HG02840 (cell line): ENCODE measurements around the gene PAIP2B.
"Not testable (repeated sequence)": the region's sequence is repeated elsewhere in the genome, so short reads cannot be mapped to it uniquely, and the experiment has no call there.

ENCODE experiments used
- ATAC-seq: cut with Tn5 transposase; IDR thresholded peaks from one replicate; pipeline ENCODE4 v1.9.1; 2021; ENCODE audit warnings: mild to moderate bottlenecking, moderate library complexity, moderate number of reproducible peaks; ENCODE audit not compliant: unreplicated experiment, low FRiP score

The PAIP2B gene, protein sequence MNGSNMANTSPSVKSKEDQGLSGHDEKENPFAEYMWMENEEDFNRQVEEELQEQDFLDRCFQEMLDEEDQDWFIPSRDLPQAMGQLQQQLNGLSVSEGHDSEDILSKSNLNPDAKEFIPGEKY

DNA sequence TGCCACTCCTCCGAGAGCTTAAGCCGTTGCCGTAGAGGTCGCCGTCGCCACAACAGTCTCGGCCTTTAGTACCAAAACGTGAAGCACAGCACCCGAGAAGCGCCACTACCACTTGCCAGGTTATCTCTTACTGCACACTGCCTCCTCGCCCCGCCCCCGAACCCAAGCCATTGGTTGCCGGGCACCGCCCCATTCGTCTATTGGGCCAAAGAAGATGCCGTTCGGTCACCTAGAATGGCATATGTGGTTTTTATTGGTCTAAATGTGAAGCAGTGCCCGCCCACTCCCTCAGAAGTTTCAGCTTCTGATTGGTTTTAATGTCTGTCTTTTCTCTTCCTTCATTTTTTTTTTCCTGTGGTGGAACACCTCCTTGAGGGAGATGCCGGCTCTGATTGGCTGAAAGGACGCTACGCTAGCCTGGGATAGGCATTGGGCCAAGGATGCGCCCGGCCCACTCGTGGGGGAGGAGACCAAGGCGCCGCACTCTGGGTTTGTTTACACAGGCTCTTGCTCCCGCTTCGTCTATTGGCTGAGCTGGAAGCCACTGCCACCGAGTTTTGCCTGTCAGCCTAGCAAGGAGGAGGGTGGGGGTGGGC, at the start of gene PAIP2B:
Gene PAIP2B (minus strand): TSS at position 139 of the 596 bp plus-strand sequence. CDS start 24,514 bp downstream, outside the sequence.
- peak; percentile 96 for ATAC-seq

DNA sequence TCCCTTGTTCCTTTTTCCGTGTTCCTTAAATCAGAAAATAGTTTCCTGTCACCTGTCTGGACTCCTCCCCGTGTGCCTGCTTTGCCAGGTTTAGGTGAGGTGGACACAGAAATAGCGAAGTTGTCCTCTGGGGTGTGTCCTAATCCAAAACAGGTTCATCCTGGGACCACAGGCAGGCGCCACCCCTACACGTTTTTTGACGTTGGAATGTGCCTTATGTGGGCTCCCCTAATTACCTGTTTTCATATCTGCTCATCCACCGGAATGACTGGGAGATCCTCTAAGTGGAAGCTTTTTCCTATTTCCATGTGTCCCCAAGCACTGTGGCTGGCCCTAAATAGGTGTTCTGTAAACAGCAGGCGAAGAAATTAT, 49.0 kb upstream of the PAIP2B start:
- no peak for ATAC-seq

DNA sequence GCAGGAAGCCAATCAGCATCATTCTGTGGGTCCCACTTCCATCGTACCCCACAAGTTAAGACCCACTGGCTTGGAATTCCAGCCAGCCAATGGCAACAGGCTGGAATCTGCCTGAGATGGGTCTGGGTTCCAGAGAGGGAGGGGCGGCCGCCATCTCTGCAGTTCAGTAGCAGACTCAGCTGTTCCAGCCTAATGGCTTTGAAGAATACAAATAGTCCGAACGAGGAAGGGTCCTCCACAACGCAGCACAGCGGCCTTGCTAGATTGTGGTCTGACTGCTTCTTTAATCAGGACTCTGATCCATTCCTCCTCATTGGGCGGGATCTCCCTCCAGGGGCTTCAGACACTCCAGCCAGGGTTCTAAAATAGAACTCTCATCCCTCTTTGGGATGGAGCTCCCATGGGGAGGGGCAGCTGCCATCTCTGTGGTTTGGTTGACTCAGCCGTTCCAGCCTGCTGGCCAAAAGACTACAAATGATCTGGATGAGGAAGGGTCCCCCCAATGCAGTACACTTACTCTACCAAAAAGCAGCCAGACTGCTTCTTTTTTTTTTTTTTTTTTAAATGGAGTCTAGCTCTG, 42.7 kb upstream of the PAIP2B start:
- ATAC-seq, result no peak

DNA sequence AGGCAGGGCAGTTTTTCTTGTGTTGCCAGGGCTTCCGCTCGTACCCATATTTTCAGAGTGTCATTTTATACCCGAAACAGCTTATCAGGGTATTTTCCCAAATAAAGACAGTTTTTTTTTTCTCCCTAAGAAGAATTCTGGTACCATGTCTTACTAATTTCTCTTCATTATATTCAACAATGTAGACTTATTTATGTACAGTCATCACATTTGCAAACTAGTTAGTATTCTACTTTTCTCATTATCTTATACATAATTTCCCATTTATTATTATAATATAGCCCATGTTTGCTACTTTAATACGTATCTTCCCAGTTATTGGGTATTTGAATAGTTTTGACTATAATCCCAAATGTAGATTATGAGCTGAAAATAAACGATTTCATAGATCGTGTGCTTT, 36.5 kb upstream of the PAIP2B start:
- ATAC-seq, result no peak

DNA sequence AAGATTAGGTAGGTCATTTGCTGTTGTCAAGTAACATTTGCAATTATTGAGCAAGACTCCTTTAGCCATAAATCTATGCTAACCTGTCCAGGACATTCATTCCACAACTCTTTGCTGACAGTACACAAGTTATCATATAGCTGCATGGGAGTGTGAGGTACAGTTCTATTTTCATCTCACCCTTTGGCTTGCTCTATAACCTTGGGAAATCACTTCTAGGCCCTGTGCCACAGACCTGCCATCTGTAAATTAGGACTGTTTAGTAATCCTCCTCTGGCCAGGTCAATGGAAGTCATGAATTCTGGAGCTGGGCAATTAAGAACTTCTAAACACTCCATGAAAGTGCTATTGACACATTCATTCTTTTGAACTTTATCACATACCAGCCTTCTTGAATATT, 34.6 kb upstream of the PAIP2B start:
- ATAC-seq, result no peak

DNA sequence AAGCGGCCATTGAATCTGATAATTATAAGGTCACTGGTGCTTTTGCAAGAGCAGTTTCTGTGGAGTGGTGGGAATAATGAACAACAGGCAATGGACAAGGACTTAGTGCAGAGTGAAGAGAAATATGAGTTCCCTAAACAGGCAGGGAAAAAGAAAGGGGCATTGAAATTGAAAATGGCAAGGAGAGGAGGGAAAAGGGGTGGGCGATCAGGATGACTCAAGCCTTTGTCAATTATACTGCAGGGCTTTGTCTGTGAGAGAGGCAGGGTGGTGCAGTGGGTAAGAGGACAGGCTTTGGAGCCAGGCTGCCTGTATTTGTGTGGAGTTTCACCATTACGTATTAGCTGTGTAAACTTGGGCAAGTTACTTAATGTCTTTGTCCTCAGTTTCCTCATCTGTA, 29.5 kb upstream of the PAIP2B start:
- ATAC-seq, result no peak

DNA sequence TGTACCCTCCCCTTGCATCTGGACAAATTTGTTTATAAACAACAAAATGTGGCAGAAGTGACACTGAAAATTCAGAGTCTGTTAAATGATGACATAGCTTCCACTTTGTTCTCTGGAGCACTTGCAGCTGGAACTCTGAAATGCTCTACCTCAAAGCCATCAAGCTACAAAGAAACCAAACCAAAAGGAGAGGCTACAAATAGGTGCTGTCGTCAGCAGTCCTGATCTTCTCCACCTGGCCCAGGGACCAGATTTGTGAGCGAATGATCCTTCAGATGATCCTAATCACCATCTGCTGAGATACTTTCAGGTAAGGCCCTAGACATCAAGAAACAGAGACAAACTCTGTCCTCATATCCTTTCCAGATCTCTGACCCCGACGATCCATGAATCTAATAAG, 27.9 kb upstream of the PAIP2B start:
- no peak for ATAC-seq

DNA sequence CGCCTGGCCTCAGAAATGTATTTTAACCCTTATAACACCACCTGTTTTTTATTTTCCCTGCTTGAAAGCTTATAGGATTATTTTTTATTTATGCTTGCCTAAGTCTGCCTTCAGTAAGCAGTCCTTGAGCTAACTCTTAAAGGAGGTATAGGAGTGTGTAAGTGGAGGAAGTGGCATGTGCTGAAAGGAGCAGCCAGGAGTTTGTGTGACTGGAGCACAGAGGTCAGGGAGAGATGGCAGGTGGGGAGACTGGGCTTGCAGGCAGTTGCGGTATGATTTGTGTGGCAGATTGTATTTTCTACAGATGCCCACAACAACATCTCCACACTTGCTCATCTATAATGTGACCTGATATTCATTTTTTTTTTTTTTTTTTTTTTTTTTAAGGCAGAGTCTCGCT, 27.2 kb upstream of the PAIP2B start:
- no peak for ATAC-seq

DNA sequence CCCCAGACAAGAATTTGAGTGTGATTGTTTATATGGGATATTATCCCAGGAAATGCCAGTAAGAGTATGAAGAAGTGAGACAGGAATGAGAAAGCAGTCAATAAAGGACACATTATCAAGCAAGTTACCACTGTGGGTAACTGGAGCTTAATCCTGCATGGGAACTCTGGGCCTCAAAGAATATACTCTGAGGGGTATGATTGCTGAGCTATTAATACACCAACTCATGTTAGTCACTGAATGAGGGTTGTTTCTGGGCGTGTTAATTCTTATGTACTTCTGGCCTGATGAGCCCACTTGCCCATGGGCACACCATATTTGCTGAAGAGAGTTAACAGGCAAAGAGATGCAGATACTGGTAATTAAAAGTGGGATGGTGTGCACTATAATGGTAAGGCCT, 26.6 kb upstream of the PAIP2B start:
- no peak for ATAC-seq

DNA sequence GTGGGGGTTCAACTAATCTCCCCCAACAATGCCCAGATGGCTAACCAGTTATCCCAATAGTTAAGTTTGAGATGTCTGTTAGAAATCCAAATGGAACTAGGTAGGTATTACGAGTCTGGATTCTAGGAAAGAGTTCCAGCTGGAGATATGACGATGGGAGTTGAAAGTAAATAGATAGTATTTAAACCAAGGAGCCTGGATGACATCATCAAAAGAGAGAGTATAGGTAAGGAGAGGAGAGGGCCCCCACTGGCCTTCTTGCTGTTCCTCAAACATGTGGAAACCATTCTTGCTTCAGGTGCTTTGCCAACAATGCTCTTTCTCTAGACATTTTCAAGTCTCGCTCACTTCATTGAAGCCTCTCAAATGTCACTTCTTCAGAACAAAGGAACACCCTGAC, 26.0 kb upstream of the PAIP2B start:
- no peak for ATAC-seq

DNA sequence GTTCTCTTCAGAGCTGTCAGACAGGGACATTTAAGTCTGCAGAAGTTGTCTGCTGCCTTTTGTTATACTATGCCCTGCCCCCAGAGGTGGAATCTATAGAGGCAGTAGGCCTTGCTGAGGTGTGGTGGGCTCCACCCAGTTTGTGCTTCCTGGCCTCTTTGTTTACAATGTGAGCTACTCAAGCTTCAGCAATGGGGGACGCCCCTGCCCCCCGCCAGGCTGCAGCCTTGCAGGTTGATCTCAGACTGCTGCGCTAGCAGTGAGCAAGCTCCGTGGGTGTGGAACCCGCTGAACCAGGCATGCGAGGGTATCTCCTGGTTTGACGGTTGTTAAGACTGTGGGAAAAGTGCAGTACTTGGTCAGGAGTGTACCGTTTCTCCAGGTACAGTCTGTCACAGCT, 24.0 kb upstream of the PAIP2B start:
- ATAC-seq, result no peak

DNA sequence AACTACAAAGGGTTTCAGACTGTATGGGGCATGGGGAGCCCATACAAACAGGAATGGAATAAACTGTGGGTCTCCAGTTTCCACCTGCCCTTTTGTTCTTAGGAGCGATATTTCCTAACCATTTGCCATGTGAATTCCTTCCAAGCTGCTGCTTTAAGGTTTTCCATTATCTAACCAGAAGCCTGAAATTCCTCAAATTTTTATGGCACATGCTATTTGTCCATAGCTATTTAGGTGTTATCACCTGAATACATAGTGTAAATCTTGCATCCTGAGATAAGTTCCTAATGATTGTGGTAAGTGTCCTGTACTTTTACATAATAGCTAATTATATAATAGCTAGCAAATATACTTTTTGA, 17.4 kb upstream of the PAIP2B start:
- ATAC-seq, result no peak

DNA sequence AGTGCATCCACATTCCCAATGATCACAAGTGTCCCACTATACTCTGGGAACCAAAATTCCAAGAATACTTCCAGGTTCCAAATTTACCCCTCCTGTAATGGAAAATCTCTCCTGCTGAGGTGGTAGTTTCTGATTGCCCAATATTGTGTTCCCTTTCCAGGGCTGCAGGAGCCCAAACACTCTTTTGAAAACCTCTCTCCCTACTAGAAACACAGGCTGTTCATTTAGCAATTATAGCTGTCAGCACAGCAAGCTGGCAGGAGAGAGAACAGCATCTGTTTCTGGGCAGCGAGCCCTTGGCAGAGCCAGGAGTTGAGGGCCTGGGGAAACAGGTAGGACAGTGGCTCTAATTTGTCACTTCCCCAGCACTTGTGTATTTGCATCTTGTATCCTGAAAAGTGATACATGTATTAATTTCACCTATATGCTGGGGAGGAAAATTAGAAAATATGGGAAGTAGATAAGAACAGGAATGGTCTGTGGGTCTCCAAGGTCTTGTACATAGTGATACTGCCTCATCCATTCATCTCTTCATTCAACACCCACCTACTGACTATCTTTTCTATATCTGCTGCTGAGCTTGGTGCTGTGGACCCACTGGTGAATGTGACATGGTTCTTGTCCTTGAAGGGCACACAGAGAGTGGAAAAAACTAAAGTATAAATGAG, 16.9 kb upstream of the PAIP2B start:
- ATAC-seq, result no peak

DNA sequence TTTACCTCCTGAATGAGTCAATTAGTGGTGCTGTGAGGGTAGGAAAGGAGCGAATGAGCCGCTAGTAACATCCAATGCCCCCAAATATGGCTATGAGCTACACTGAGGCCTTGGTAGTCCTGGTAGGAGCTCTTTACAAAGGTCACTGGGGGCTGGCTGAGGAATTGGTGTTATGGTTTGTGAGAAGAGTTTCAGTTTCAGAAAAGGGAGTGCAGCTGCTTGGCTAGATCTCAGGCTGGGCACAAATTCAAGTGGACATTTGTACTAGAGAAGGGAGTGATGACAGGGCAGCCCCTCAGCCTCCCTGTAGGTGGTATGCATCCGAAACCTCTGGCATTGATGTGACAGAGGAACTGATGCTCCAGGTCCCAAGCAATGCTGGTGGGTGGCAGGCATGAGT, 13.9 kb upstream of the PAIP2B start:
- no peak for ATAC-seq

DNA sequence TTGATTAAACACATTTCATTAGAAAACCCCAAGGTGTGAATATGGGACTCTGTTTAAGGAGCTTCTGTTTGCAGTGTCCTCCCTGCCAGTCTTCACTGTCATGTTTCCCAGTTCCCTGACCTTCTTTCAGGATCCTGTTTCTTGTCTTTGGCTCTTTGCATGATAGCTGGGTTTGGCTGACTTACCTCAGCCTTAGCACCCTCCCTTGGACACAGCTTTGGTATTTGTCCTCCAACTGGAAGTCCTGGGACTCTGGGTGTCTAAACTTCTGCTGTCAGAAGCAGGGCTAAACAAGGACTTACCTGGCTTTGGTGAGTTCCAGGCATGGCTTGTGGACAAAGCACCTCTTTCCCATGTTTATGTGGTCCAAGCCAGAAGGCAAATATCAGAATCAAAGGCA, 11.2 kb upstream of the PAIP2B start:
- no peak for ATAC-seq

DNA sequence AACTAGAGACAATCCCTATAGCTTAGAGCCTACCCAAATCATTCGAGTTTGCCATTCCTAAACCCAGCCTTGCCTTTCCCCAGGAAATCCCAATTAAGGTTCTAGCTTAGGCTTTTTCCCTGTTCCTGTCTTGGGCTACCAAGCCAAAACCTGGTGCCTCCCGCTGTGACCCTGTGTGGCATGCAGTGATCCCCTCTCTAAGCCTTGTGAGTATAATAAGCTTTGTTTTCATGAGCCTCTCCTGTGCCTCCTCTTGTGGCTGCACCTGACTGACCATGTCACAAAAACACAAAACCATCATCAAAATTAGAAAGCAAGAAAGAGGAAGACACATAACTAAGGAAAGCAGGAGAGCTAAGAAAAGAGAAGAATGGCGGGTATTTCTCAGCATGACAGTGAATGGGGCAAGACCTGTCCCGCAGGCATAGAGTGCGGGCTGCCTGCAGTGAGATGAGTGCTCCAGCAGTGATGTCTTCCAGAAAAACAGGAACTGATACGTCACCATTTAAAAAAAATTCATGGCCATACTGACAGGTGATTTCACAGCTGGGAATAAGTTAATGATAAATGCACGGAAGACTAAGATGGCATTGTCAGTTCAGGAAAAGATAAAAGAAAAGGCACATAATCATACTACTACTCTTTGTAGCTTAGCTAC, 9.2 kb upstream of the PAIP2B start:
- no peak for ATAC-seq

DNA sequence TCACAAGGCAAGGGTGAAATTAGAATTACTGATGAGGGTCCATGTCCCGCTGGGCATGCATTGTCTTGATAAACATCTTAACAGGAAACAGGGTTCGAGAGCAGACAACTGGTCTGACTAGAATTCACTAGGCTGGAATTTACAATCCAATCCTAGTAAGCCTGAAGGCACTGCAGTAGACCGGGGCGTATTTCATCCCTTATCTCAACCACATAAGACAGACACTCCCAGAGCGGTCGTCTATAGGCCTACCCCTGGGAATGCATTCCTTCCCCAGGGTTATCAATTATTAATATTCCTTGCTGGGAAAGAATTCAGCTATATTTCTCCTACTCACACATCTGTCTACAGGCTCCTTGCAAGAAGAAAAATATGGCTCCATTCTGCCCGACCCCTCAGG, 6.2 kb upstream of the PAIP2B start:
- ATAC-seq, result not testable (repeated sequence)

DNA sequence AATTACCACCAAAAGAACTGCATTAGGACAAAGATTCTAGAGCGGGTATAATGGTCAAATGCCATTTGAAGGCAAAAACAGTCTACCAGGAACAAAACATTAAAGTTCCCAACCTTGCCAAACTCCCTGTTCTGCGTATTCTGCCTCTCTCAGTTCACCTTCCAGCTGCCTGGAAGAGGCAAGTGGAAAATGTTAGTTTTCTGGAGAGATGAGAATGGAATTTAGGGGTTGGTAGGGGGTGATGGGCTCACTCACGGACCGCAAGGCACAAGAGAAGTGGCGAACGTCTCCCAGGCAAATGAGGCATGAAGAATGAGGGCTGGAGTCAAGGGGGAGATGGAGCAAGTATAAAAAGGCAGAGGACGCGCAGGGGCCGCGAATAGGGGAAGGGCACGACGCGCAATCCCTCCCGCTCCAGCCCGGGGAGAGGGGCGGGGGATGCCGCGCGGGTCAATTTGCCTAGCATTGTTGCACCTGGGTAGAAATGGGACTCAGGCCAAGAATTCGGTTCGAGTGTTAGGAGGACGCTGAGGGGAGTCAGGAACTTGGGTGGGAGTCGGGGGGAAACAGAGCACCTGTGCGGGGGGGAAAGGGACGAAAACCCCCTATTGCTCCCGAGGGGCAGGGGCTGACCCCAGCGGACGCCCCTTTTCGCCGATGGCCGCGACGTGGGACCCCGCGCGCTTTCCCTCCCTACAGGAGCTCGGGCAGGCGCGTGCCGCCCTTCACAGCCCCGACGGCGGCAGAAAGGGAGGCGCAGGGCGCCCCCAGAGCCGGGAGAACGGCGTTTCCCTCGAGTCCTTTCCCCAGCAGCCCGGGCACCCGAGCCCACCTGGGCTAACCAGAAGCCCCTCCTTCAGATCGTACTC, 573 bp downstream of the PAIP2B start:
- peak; percentile 8 for ATAC-seq

DNA sequence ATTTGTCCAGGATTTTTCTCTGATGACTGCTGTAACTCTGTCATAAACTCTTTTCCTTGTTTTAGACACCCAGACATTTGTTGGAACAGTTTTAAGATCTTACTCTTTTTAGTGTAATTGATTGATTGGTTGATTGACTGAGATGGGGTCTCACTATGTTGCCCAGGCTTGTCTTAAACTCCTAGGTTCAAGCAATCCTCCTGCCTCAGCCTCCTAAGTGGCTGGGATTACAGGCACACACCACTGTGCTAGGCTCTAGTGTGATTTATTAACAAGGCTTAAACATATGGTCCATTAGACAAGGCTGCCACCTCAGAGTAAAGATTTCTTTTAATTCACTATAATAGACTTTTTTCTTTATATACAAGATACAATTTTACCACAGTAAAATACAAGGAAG, 2.0 kb downstream of the PAIP2B start:
- ATAC-seq, result no peak

DNA sequence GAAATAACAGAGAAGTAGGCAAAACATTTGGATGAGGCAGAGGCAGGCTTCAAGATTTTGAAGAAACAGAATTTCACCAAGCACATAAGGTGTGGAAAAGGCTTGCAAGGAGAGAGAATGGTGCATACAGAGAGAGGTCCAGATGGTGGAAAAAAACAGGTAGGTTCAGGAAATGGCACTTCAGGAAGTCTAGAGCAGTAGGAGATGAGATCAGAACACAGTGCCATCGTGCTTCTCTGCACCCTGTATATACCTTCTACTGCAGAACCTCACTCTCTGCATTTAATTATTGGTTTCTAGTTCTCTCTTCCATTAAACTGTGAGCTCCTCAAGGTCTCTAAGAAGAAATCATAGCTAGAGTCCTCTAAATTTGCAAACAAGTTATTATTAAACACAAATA, 2.4 kb downstream of the PAIP2B start:
- ATAC-seq, result no peak
